Measurements from ENCODE around the gene SYT14.
"Not testable (repeated sequence)": the region's sequence is repeated elsewhere in the genome, so short reads cannot be mapped to it uniquely, and the experiment has no call there.

Gene SYT14

GRCh38 chr1:210123924-210124589 lies 186.0 kb downstream of the SYT14 start:
- ATAC-seq = no peak

GRCh38 chr1:210124736-210125135 lies 186.7 kb downstream of the SYT14 start:
- ATAC-seq = no peak

- ATAC-seq = no peak
Measured at GRCh38 chr1:210125143-210125542, 187.1 kb downstream of the SYT14 start.

- no peak for ATAC-seq
Measured at GRCh38 chr1:210129092-210129491, 191.1 kb downstream of the SYT14 start.

GRCh38 chr1:210129759-210130158 lies 191.7 kb downstream of the SYT14 start:
- ATAC-seq = peak; percentile 21 to 43

GRCh38 chr1:210132582-210132981 lies 194.6 kb downstream of the SYT14 start:
- no peak for ATAC-seq

- ATAC-seq = no peak
Measured at GRCh38 chr1:210143465-210144062, 205.5 kb downstream of the SYT14 start.

- no peak for ATAC-seq
Measured at GRCh38 chr1:210144736-210145135, 206.7 kb downstream of the SYT14 start.

- no peak for ATAC-seq
Measured at GRCh38 chr1:210151052-210151672, 213.1 kb downstream of the SYT14 start.

- no peak for ATAC-seq
Measured at GRCh38 chr1:210159211-210159610, 221.2 kb downstream of the SYT14 start.

- no peak for ATAC-seq
Measured at GRCh38 chr1:210170220-210170619, 232.2 kb downstream of the SYT14 start.

- no peak for ATAC-seq
Measured at GRCh38 chr1:210174133-210174532, 236.1 kb downstream of the SYT14 start.

- ATAC-seq = no peak
Measured at GRCh38 chr1:210185063-210185462, 247.0 kb downstream of the SYT14 start.

- ATAC-seq = not testable (repeated sequence)
Measured at GRCh38 chr1:210187849-210188606, 250.0 kb downstream of the SYT14 start.

GRCh38 chr1:210189426-210189825 lies 251.4 kb downstream of the SYT14 start:
- no peak for ATAC-seq

GRCh38 chr1:210195635-210196160 lies 257.7 kb downstream of the SYT14 start:
- ATAC-seq = no peak

- not testable (repeated sequence) for ATAC-seq
Measured at GRCh38 chr1:210196266-210196665, 258.2 kb downstream of the SYT14 start.

GRCh38 chr1:210198840-210199239 lies 260.8 kb downstream of the SYT14 start:
- no peak for ATAC-seq

GRCh38 chr1:210200124-210200736 lies 262.2 kb downstream of the SYT14 start:
- no peak for ATAC-seq

GRCh38 chr1:210201681-210202080 lies 263.7 kb downstream of the SYT14 start:
- ATAC-seq = no peak

- no peak for ATAC-seq
Measured at GRCh38 chr1:210207597-210208450, 269.8 kb downstream of the SYT14 start.

GRCh38 chr1:210213335-210213734 lies 275.3 kb downstream of the SYT14 start:
- ATAC-seq = no peak

Measured in activated CD4-positive, CD25-positive, alpha-beta regulatory T cell treated with anti-CD3 and anti-CD28 coated beads, Interleukin-2, amount 50 U/mL, for 24 hours (primary cell).